H1 (cell line): ENCODE measurements around the gene PRPF40B. TPM values are rescaled to one million over a fixed set of nuclear protein-coding genes. Genes with fewer than 3 reads are reported as not detected.

Experiments used
- BRCA1 ChIP-seq: IDR thresholded peaks from 2 replicates; pipeline ENCODE4 v1.6.1; 2012; ENCODE audit warnings: low read depth, low read length, improper control_type of control experiment
- CBX5 ChIP-seq: fragments of 300-800, 300-1000 bp; sonication (generic); IDR thresholded peaks from 2 replicates; pipeline ENCODE4 v1.7.1; 2016; ENCODE audit warnings: antibody characterized with exemption, low read length, low read depth
- CHD7 ChIP-seq: fragments of 300-600 bp; sonication (generic); IDR thresholded peaks from 2 replicates; pipeline ENCODE4 v1.7.1; 2012; ENCODE audit warnings: low read length, moderate library complexity, mild to moderate bottlenecking, inconsistent platforms; ENCODE audit not compliant: insufficient replicate concordance
- CREB1 ChIP-seq: IDR thresholded peaks from 2 replicates; pipeline ENCODE4 v1.6.1; 2012; ENCODE audit warnings: inconsistent platforms
- EGR1 ChIP-seq: IDR thresholded peaks from 2 replicates; pipeline ENCODE4 v1.6.1; 2011; ENCODE audit warnings: low read depth, low read length, borderline replicate concordance
- GABPA ChIP-seq: IDR thresholded peaks from 2 replicates; pipeline ENCODE4 v1.6.1; 2011; ENCODE audit warnings: mild to moderate bottlenecking, low read length, moderate library complexity, borderline replicate concordance; ENCODE audit not compliant: insufficient read depth
- HDAC6 ChIP-seq: IDR thresholded peaks from one replicate; pipeline ENCODE4 v1.7.1; 2012; ENCODE audit warnings: low read depth, mild to moderate bottlenecking, inconsistent platforms, low read length, moderate library complexity
- MAX ChIP-seq: IDR thresholded peaks from 2 replicates; pipeline ENCODE4 v1.6.1; 2012; ENCODE audit warnings: inconsistent platforms
- POLR2A ChIP-seq, 2 experiments: IDR thresholded peaks; 1 replicate in 1 of 2; 2 replicates in 1 of 2; pipeline ENCODE4 v1.6.1; 2011; ENCODE audit warnings: low read depth in 2 of 2, low read length in 2 of 2, mild to moderate bottlenecking in 2 of 2; ENCODE audit errors: control extremely low read depth in 1 of 2
- RBBP5 ChIP-seq: IDR thresholded peaks from 2 replicates; pipeline ENCODE4 v1.7.1; 2012; ENCODE audit warnings: low read depth, mild to moderate bottlenecking, inconsistent platforms, low read length, moderate library complexity, borderline replicate concordance
- SP1 ChIP-seq: IDR thresholded peaks from 2 replicates; pipeline ENCODE4 v1.6.1; 2011; ENCODE audit warnings: low read depth, low read length
- SP4 ChIP-seq: IDR thresholded peaks from 2 replicates; pipeline ENCODE4 v1.6.1; 2012; ENCODE audit warnings: low read length, inconsistent platforms
- SRF ChIP-seq: IDR thresholded peaks from 2 replicates; pipeline ENCODE4 v1.6.1; 2011; ENCODE audit warnings: mild to moderate bottlenecking, low read depth, low read length, moderate library complexity
- TEAD4 ChIP-seq: IDR thresholded peaks from 2 replicates; pipeline ENCODE4 v1.6.1; 2012; ENCODE audit warnings: low read depth, low read length, inconsistent platforms, mixed read lengths
- polyA plus RNA-seq, 7 experiments: library from polyadenylated mRNA; depleted of rRNA in 3 of 7; stranded (reverse) in 5 of 7; unstranded in 2 of 7; fragments of >200 nt in 5 of 7; fragments of 200-250 nt in 2 of 7; gene quantifications; 1 replicate in 5 of 7; 2 replicates in 1 of 7; 4 replicates in 1 of 7; pipeline versions ENCODE4 v1.2.1 to v1.2.3, GENCODE V29; 2011 to 2013; ENCODE audit warnings: missing spikeins in 2 of 7, mixed read lengths in 2 of 7
- total RNA-seq: library from RNA; stranded (reverse); fragmentation: NEBNext Ultra II Directional; extraction: Animal tissue kit (Norgen Biotek cat#: 25700); gene quantifications from 2 replicates; pipeline ENCODE4 v1.2.1, GENCODE V29; 2021

The PRPF40B gene
- total and polyA plus RNA-seq, 2 of the 8 experiments (the other 6 are each of a cell fraction or from before 2014, with no cell fraction given): 14.4 to 24.4 TPM

DNA sequence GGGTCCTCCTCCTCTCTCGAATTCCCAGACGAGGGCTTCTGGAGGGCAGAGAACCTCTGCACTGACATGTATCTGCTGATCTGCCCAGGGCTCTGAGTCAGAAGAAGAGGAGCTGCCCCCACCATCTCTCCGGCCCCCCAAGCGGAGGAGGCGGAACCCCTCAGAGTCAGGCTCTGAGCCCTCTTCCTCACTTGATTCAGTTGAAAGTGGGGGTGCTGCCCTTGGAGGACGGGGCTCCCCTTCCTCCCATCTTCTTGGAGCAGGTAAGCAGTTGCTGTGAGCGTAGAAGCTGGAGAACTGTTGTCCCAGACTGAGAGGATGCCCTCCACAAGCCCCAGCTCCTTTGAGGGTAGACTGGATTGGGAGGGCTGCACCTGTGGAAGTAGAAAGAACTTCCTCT is 19.8 kb downstream of the PRPF40B start (continued):
- TF ChIP-seq CHD7 (no peak), HDAC6 (no peak), EGR1 (no peak), GABPA (no peak), SP4 (no peak), MAX (no peak), CREB1 (no peak), POLR2A (IDR thresholded peaks at IDR 0.05; ENCODE audit: control extremely low read depth in 1 of 2, low read depth in 2 of 2, low read length in 2 of 2) (no peak), BRCA1 (no peak), CBX5 (no peak), SP1 (no peak), SRF (no peak), TEAD4 (no peak), RBBP5 (no peak)
